GM12878 (cell line): Measurements from ENCODE around the gene NCKAP5L.

Experiments used
- GATAD2B ChIP-seq: fragments of 450-650 bp; conservative IDR thresholded peaks from 2 replicates; pipeline ENCODE4 v1.6.1; 2017; ENCODE audit warnings: low read depth, mild to moderate bottlenecking, moderate library complexity
- YY1 ChIP-seq: IDR thresholded peaks from 2 replicates; pipeline ENCODE4 v1.6.1; 2011; ENCODE audit warnings: low read depth, mild to moderate bottlenecking, low read length
- TF ChIP-seq, protein P1 (sequence below): fragments of 450-650 bp; IDR thresholded peaks from 2 replicates; pipeline ENCODE4 v1.6.1; 2014; ENCODE audit warnings: mild to moderate bottlenecking

DNA sequence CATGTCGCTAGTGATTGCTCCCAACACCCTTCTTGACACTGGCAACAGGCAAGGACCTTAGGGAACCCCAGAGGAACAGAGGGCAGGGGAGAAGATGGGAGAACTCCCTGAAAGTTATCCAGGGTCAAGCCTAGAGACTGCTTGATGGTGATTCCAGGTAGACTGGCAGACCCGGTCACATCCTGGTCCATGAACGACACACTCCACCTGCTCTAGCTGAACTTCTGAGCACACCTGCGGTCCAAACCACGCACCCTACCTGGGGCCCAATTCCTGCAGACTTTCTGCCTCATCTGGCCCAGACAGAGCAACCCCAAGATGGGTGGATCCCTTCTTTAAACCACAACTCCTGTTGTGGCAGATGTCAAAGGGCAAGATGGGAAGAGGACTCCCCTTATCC is 34.2 kb downstream of the NCKAP5L start:
- TF ChIP-seq, protein P1, sequence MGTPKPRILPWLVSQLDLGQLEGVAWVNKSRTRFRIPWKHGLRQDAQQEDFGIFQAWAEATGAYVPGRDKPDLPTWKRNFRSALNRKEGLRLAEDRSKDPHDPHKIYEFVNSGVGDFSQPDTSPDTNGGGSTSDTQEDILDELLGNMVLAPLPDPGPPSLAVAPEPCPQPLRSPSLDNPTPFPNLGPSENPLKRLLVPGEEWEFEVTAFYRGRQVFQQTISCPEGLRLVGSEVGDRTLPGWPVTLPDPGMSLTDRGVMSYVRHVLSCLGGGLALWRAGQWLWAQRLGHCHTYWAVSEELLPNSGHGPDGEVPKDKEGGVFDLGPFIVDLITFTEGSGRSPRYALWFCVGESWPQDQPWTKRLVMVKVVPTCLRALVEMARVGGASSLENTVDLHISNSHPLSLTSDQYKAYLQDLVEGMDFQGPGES: no peak
- TF ChIP-seq GATAD2B (no peak), YY1 (no peak)
